Spleen (tissue), 11 donors: ENCODE measurements around the gene SAMD3. TPM values are rescaled to one million over a fixed set of nuclear protein-coding genes. Genes with fewer than 3 reads are reported as not detected.

ENCODE experiments used
- DNase-seq: peaks from one replicate; pipeline ENCODE4 v3.0.0-alpha.2; 2020
- H3K27ac ChIP-seq, 8 donors: fragments of 200-600 bp; sonication (generic) in 7 of 8; 1 replicate in 4 of 8; 2 replicates in 4 of 8; pipeline versions ENCODE4 v1.5.0 to v1.8.0; 2016 to 2021; ENCODE audit warnings: inconsistent platforms in 4 of 8, mild to moderate bottlenecking in 4 of 8, moderate library complexity in 1 of 8
- H3K27me3 ChIP-seq, 7 donors: fragments of 200-600 bp; sonication (generic) in 6 of 7; replicated peaks in 1 of 7; 1 replicate in 4 of 7; 2 replicates in 3 of 7; pipeline versions ENCODE4 v1.5.0 to v1.8.0; 2016 to 2021; ENCODE audit warnings: inconsistent platforms in 3 of 7, mild to moderate bottlenecking in 1 of 7
- H3K36me3 ChIP-seq, 6 donors: fragments of 200-600 bp; sonication (generic) in 5 of 6; 1 replicate in 4 of 6; 2 replicates in 2 of 6; pipeline versions ENCODE4 v1.5.0 to v1.8.0; 2016 to 2021; ENCODE audit warnings: inconsistent platforms in 2 of 6
- H3K4me1 ChIP-seq, 6 donors: fragments of 200-600 bp; sonication (generic) in 5 of 6; 1 replicate in 3 of 6; 2 replicates in 3 of 6; pipeline versions ENCODE4 v1.5.0 to v1.8.0; 2016 to 2021; ENCODE audit warnings: inconsistent platforms in 3 of 6
- H3K4me3 ChIP-seq, 8 donors: fragments of 200-600 bp; sonication (generic) in 7 of 8; 1 replicate in 4 of 8; 2 replicates in 4 of 8; pipeline versions ENCODE4 v1.5.0 to v1.8.0; 2016 to 2021; ENCODE audit warnings: inconsistent platforms in 4 of 8, mild to moderate bottlenecking in 4 of 8, moderate library complexity in 2 of 8
- H3K9me3 ChIP-seq, 8 donors: fragments of 200-600 bp; sonication (generic) in 7 of 8; 1 replicate in 4 of 8; 2 replicates in 4 of 8; pipeline versions ENCODE4 v1.5.0 to v1.8.0; 2016 to 2021; ENCODE audit warnings: inconsistent platforms in 4 of 8
- CTCF ChIP-seq, 11 experiments: fragments of 200-600 bp in 7 of 11; fragments of 450-650 bp in 4 of 11; sonication (generic) in 4 of 11; IDR thresholded peaks in 8 of 11; conservative IDR thresholded peaks in 3 of 11; 1 replicate in 7 of 11; 2 replicates in 4 of 11; pipeline versions ENCODE4 v1.4.0 to v1.8.0; 2016 to 2021; ENCODE audit warnings: antibody characterized with exemption in 11 of 11, inconsistent platforms in 4 of 11, mild to moderate bottlenecking in 1 of 11
- POLR2A ChIP-seq, 3 donors: fragments of 450-650 bp; IDR thresholded peaks; one replicate each; pipeline ENCODE4 v1.5.1; 2017; ENCODE audit warnings: antibody characterized with exemption in 3 of 3, mild to moderate bottlenecking in 1 of 3
- POLR2AphosphoS5 ChIP-seq, 3 donors: sonication (generic); formaldehyde crosslinking; IDR thresholded peaks; one replicate each; pipeline ENCODE4 v1.5.1; 2017; ENCODE audit warnings: antibody characterized with exemption in 3 of 3
- WGBS, 5 donors: extraction: QIAGEN DNeasy Blood & Tissue Kit in 3 of 5; methylation state at CpG; one replicate each; pipeline versions ENCODE4 v1.1.5 to v1.1.7; 2013 to 2018; 5-methylcytosine and 5-hydroxymethylcytosine counted together
- intact Hi-C: fragments of 100-400 bp; cut with DNase I; formaldehyde crosslinking; loops from one replicate; pipeline ENCODE4 v1.15.0; 2023; ENCODE audit warnings: low total_unique reads
- polyA plus RNA-seq, 3 donors: library from polyadenylated mRNA; stranded (reverse); fragments of 200-250 nt; gene quantifications; one replicate each; pipeline ENCODE4 v1.2.1, GENCODE V29; 2013
- total RNA-seq, 7 donors: library from RNA; depleted of rRNA in 3 of 7; stranded (reverse); fragments of >200 nt in 3 of 7; fragmentation: NEBNext Ultra II Directional in 4 of 7; extraction: Animal tissue kit (Norgen Biotek cat#: 25700) in 4 of 7; gene quantifications; one replicate each; pipeline versions ENCODE4 v1.1.0 to v1.2.1, GENCODE V29; 2016 to 2021
- donor health status: healthy with polysubstance abuse.
- donor health status: DM: no; HTN: no; CAD: no; lungs with moderate emphysema.
- donor health status: DM: no; HTN: no; CAD: no.
- donor health status: Bipolar disorder and iron deficiency.
- donor health status: healthy.
- donor health status: DM: no; HTN: no; CAD: no.
- donor health status: DM: yes; HTN: yes; CAD: no.

Gene SAMD3
- total and polyA plus RNA-seq, 10 donors = 2.1 to 31.4 (median 15.3) TPM

DNA sequence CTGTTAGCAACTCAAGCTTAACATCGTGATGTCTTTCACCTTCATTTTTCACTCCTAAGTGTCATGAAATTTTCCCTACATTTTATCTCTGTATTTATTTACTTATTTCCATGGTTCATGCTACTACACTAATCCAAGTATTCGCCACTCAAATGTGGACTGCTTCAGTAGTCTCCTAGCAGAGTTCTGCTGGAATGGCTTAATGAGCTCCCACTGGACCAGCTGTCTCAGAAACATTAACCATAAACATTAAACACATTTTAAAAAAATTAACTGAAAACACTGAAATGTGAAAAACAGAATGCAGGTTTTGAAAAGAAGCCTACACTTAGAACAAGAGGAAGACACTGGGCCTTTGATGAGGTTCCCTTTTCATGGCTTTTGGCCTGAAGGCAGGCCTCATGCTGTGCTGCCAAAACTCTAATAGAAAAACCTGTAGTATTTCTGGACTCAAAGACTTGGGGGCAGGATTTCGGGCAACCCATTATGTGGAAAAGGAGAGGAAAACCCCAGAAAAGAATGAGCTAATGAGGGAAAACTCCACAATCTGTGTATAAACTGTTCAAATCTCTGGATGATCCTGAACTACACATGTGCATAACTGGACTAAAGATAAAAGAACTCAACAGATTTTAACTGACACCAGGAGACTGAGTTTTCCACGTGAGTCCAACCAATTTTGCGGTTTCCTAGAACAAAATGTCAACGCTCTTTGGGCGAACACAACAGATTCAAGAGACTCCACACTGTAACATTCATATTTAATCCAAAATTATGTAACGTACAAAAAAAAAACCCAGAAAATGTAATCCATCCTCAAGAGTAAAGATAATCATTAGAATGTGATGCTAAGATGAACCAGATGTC is 33.0 kb downstream of the SAMD3 start:
- no peak for DNase-seq
- Histone ChIP-seq H3K27ac (no peak overlapping the region), H3K36me3 (no peaks in the 10 kb centered on the region), H3K4me1 (peaks cover 0 to 12% (median 2%) of the 10 kb centered on the region in 6 donors), H3K9me3 (no peaks in the 10 kb centered on the region), H3K4me3 (no peak overlapping the region), H3K27me3 (no peaks in the 10 kb centered on the region)
- intact Hi-C loops = no loop called here
- 87 to 95% (median 91%) methylated on average over 8 of the region's 8 CpGs for WGBS, 5 donors
- TF ChIP-seq POLR2AphosphoS5 (IDR thresholded peaks at IDR 0.05) = no peak
- no peak for TF ChIP-seq CTCF (IDR thresholded peaks at IDR 0.05 in 8 of 11, conservative IDR thresholded peaks at IDR 0.05 in 3 of 11)
- TF ChIP-seq POLR2A (IDR thresholded peaks at IDR 0.05) = no peak

DNA sequence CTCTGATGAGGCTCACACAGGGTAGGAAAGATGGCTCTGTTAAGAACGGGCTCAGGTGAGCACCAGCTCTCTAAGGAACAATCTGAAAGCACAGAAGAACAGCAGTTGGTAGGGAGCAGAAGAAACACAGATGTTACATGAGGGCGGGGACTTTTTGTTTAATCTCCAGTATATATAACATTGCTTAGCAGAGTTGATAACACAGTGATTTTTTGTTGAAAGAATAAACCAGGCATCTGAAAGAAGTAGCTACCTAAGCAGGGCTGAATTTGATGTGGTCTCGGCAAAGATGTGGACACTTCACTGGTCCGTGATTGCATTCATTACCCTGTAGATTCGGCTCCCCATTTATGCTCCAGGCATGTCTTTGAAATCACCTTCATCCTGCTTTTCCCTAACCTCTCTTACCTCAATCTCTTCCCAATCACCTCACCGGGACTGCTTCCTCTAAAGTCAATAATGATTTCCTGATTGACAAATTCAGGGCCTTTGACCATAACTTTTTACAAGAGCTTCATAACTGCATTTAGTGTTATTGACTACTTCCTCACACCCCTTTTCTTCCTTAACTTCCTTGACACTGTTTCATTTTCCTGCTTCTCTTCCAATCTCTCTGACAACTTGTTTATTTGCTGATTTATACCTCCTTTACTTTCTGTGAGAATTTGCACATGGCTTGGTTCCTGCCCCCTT is 34.4 kb downstream of the SAMD3 start:
- no peak for DNase-seq
- WGBS, 5 donors = 80 to 87% (median 81%) methylated on average over 6 of the region's 6 CpGs
- no peak for TF ChIP-seq POLR2AphosphoS5 (IDR thresholded peaks at IDR 0.05)
- no peak for TF ChIP-seq POLR2A (IDR thresholded peaks at IDR 0.05)
- TF ChIP-seq CTCF (IDR thresholded peaks at IDR 0.05 in 8 of 11, conservative IDR thresholded peaks at IDR 0.05 in 3 of 11) = no peak
- Histone ChIP-seq H3K4me3 (no peak overlapping the region), H3K4me1 (peaks cover 0 to 21% (median 7%) of the 10 kb centered on the region in 6 donors), H3K27ac (no peak overlapping the region), H3K36me3 (no peaks in the 10 kb centered on the region), H3K9me3 (no peaks in the 10 kb centered on the region), H3K27me3 (no peaks in the 10 kb centered on the region)
- intact Hi-C loops = no loop called here

DNA sequence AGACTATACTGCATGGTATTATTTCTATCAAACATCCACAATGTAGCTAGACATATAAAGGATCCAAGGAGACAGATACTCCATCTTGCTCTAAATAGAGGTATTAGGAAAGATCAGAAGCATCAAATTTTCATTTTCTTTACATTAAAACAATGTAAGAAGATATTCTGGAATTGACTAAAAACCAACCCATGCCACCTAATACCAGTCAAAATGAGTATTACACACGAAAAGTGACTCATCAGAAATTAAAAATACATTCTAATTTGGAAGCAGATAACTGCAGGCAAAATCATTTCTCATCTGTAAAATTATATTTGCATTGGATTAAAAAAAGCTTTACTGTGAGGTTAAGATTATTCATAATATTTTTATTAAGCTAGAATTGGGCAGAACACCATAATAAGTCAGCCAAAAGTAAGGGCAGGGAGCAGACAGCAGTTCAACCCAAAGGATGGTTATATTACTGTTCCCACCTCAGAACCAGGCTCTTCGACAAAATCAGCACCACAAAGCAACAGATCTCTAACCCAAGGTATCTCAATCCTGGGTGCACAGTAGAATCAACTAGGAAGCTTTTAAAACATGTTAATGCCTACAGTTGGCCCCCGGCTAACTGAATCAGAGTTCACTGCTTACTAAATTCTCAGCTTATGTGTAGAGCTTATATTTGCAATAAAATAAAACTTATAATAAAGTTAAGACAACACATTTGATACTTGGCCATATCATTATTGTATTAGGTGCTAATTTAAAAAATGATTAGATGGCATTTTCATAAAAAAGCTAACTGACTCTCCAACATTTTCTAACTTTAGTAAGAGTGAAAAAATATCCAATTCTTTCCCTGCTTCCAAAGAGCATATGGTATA is 35.2 kb downstream of the SAMD3 start:
- H3K4me1 ChIP-seq = peaks cover 0 to 21% (median 7%) of the 10 kb centered on the region in 6 donors
- 74 to 83% (median 78%) methylated on average over 3 of the region's 3 CpGs for WGBS, 5 donors
- no peak for TF ChIP-seq POLR2A (IDR thresholded peaks at IDR 0.05)
- no peak for TF ChIP-seq CTCF (IDR thresholded peaks at IDR 0.05 in 8 of 11, conservative IDR thresholded peaks at IDR 0.05 in 3 of 11)
- no peak for TF ChIP-seq POLR2AphosphoS5 (IDR thresholded peaks at IDR 0.05)
- no peak for DNase-seq
- peak overlapping the region in 1 of 8 donors; percentile 30 for H3K27ac ChIP-seq
- no peak overlapping the region for H3K4me3 ChIP-seq
- H3K9me3 ChIP-seq = no peaks in the 10 kb centered on the region
- H3K36me3 ChIP-seq = no peaks in the 10 kb centered on the region
- intact Hi-C loops = no loop called here
- no peaks in the 10 kb centered on the region for H3K27me3 ChIP-seq
